Gastroesophageal sphincter (tissue), 4 donors: ENCODE results near the gene BMS1. TPM values are rescaled to one million over a fixed set of nuclear protein-coding genes. Genes with fewer than 3 reads are reported as not detected.

Experiments
- ATAC-seq: fragments of 150-250 bp; one replicate; pipeline ENCODE4 v1.9.1; 2016; ENCODE audit warnings: mild to moderate bottlenecking, moderate library complexity
- H3K27ac ChIP-seq, 4 donors: fragments of 200-600 bp; sonication (generic) in 3 of 4; 1 replicate in 3 of 4; 2 replicates in 1 of 4; pipeline ENCODE4 v1.5.1; 2016 to 2019
- H3K27me3 ChIP-seq: fragments of 200-600 bp; sonication (generic); one replicate; pipeline ENCODE4 v1.5.1; 2019
- H3K36me3 ChIP-seq, 2 donors: fragments of 200-600 bp; sonication (generic); one replicate each; pipeline ENCODE4 v1.5.1; 2019; ENCODE audit warnings: control low read depth in 1 of 2
- H3K4me1 ChIP-seq, 3 donors: fragments of 200-600 bp; sonication (generic); 1 replicate in 2 of 3; 2 replicates in 1 of 3; pipeline ENCODE4 v1.5.1; 2016 to 2019; ENCODE audit warnings: control low read depth in 2 of 3
- H3K4me3 ChIP-seq, 2 donors: fragments of 200-600 bp; sonication (generic); one replicate each; pipeline ENCODE4 v1.5.1; 2019; ENCODE audit warnings: mild to moderate bottlenecking in 1 of 2, moderate library complexity in 1 of 2
- H3K9me3 ChIP-seq, 3 donors: fragments of 200-600 bp; sonication (generic); one replicate each; pipeline ENCODE4 v1.5.1; 2017 to 2019; ENCODE audit warnings: control low read depth in 2 of 3
- EP300 ChIP-seq: sonication (generic); formaldehyde crosslinking; IDR thresholded peaks from one replicate; pipeline ENCODE4 v1.6.1; 2017; ENCODE audit warnings: antibody characterized with exemption, mild to moderate bottlenecking
- POLR2A ChIP-seq, 2 donors: fragments of 450-650 bp; IDR thresholded peaks; one replicate each; pipeline ENCODE4 v1.6.1; 2017; ENCODE audit warnings: antibody characterized with exemption in 2 of 2, mild to moderate bottlenecking in 2 of 2, moderate library complexity in 1 of 2
- POLR2AphosphoS5 ChIP-seq: sonication (generic); formaldehyde crosslinking; IDR thresholded peaks from one replicate; pipeline ENCODE4 v1.6.1; 2017; ENCODE audit warnings: antibody characterized with exemption
- WGBS, 2 donors: methylation state at CpG; one replicate each; pipeline ENCODE4 v1.1.5; 2018; ENCODE audit warnings: low coverage in 1 of 2; 5-methylcytosine and 5-hydroxymethylcytosine counted together
- total RNA-seq, 4 donors: library from RNA; depleted of rRNA; stranded (reverse); fragments of >200 nt; gene quantifications; one replicate each; pipeline ENCODE4 v1.1.0, GENCODE V29; 2016
- TF ChIP-seq, protein P1 (sequence below), 4 experiments: fragments of 200-600 bp in 2 of 4; fragments of 450-650 bp in 2 of 4; sonication (generic) in 1 of 4; IDR thresholded peaks; one replicate each; pipeline ENCODE4 v1.5.1; 2017 to 2019; ENCODE audit warnings: antibody characterized with exemption in 4 of 4, mild to moderate bottlenecking in 2 of 4, moderate library complexity in 2 of 4

Gene BMS1
- total RNA-seq, 4 donors from 2014 or later, result 15.5 to 18.8 (median 18.3) TPM

DNA sequence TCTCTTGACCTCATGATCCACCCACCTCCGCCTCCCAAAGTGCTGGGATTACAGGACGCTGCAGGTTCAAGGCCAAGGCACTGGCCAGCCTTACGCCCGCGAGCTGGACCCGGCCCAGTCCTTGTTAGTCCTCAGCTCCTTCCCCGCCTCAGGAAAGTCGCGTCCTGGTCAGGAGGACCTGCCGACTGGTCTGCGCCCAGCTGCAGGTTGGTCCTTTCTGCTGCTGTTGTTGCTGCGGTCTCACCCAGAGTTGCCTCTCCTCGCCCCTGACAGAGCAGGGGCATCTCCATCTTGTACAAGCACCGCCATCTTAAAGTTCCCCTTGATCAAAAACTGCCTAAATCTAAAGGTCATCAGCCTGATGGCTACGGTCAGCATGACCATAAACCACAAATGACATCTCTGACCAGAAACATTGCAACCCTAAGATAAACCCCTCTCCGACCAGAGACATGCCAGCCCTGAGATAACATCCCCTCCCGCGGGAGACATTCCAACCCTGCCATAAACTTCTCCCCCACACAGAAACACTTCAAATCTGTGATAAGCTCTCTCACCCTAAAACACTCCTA is 13.9 kb upstream of the BMS1 start:
- no peak overlapping the region for H3K4me3 ChIP-seq
- H3K4me1 ChIP-seq, result no peaks in the 10 kb centered on the region
- no CpG with 5 or more reads among the region's 18 CpGs for WGBS, 2 donors
- H3K27ac ChIP-seq, result no peak overlapping the region
- TF ChIP-seq, protein P1, sequence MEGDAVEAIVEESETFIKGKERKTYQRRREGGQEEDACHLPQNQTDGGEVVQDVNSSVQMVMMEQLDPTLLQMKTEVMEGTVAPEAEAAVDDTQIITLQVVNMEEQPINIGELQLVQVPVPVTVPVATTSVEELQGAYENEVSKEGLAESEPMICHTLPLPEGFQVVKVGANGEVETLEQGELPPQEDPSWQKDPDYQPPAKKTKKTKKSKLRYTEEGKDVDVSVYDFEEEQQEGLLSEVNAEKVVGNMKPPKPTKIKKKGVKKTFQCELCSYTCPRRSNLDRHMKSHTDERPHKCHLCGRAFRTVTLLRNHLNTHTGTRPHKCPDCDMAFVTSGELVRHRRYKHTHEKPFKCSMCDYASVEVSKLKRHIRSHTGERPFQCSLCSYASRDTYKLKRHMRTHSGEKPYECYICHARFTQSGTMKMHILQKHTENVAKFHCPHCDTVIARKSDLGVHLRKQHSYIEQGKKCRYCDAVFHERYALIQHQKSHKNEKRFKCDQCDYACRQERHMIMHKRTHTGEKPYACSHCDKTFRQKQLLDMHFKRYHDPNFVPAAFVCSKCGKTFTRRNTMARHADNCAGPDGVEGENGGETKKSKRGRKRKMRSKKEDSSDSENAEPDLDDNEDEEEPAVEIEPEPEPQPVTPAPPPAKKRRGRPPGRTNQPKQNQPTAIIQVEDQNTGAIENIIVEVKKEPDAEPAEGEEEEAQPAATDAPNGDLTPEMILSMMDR (IDR thresholded peaks at IDR 0.05), result no peak
- no peak for TF ChIP-seq EP300
- no peak for TF ChIP-seq POLR2AphosphoS5
- no peak for TF ChIP-seq POLR2A (IDR thresholded peaks at IDR 0.05)
- H3K36me3 ChIP-seq, result no peaks in the 10 kb centered on the region
- no peaks in the 10 kb centered on the region for H3K9me3 ChIP-seq
- H3K27me3 ChIP-seq, result peaks cover 29% of the 10 kb centered on the region
- ATAC-seq, result no peak

DNA sequence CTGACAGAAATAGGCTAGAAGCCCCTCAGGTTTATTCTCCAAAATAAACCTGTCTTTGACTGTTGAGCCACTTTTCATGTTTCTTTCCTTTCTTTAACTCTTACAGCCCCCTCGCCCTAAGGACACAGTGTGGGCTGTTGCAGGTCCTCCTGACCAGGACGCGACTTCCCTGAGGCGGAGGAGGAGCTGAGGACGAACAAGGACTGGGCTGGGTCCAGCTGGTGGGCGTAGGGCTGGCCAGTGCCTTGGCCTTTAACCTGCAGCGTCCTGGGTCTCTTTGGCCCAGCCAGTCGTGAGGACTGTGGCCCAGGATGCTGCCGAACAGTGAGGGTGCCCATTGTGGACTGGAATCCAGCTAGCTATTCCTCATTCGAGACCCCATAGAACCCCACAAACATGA is 13.4 kb upstream of the BMS1 start:
- no peak overlapping the region for H3K4me3 ChIP-seq
- no peak for ATAC-seq
- no peak for TF ChIP-seq POLR2AphosphoS5
- TF ChIP-seq EP300, result no peak
- TF ChIP-seq, protein P1 (IDR thresholded peaks at IDR 0.05), result no peak
- TF ChIP-seq POLR2A (IDR thresholded peaks at IDR 0.05), result no peak
- H3K27me3 ChIP-seq, result peaks cover 25% of the 10 kb centered on the region
- 77 to 84% methylated on average over 4 to 5 of the region's 10 CpGs for WGBS, 2 donors
- H3K36me3 ChIP-seq, result no peaks in the 10 kb centered on the region
- H3K9me3 ChIP-seq, result no peaks in the 10 kb centered on the region
- H3K4me1 ChIP-seq, result no peaks in the 10 kb centered on the region
- no peak overlapping the region for H3K27ac ChIP-seq

DNA sequence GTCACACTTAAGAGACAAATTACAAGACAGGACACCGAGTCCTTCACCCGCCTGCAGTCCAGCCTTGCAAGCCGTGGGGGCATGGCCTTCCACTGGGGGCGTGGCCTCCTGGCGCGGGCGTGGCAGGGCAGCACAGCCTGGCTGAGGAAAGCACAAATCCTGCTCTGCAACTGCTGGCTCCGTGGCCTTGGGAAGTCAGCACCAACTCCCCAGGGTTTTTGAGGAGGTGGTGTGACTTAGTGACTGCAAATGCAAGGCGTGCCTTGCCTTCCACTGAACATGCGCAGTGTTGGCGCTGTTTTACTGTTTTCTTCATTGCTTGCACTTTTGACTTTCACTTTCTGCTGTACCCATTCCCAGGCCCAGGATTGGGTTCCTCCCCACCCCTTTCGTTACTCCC is 12.9 kb upstream of the BMS1 start:
- ATAC-seq, result no peak
- TF ChIP-seq, protein P1 (IDR thresholded peaks at IDR 0.05), result no peak
- TF ChIP-seq POLR2A (IDR thresholded peaks at IDR 0.05), result no peak
- WGBS, 2 donors, result 100% methylated on average over 1 of the region's 12 CpGs; no CpG with 5 or more reads in 1 of the 2 donors
- no peak overlapping the region for H3K27ac ChIP-seq
- H3K4me1 ChIP-seq, result no peaks in the 10 kb centered on the region
- H3K27me3 ChIP-seq, result peaks cover 25% of the 10 kb centered on the region
- H3K36me3 ChIP-seq, result no peaks in the 10 kb centered on the region
- no peak overlapping the region for H3K4me3 ChIP-seq
- H3K9me3 ChIP-seq, result no peaks in the 10 kb centered on the region

DNA sequence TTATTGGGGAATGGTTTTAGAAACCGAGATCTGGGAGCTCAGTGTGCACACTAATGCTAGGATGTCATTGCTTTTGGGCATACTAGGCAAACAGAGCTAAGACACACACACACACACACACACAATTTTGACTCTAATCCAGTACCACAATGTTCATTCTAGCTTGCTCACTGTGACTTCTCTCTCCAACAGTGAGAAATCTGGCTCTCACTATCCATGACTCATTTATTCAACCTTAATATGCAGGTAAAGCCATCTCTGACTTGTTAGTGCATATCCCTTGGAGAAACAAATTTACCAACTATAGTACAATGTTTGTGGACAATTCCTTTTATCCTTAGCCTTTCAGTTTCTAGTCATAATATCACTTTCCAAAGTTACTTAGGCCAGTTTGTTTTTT is 5.9 kb upstream of the BMS1 start:
- no peak for ATAC-seq
- 33 to 50% methylated on average over 1 of the region's 1 CpG for WGBS, 2 donors
- Histone ChIP-seq H3K36me3 (no peaks in the 10 kb centered on the region), H3K27me3 (peaks cover 34% of the 10 kb centered on the region), H3K4me3 (no peak overlapping the region), H3K9me3 (no peaks in the 10 kb centered on the region), H3K4me1 (peaks cover 0 to 4% (median 0%) of the 10 kb centered on the region in 3 donors), H3K27ac (no peak overlapping the region)
- no peak for TF ChIP-seq POLR2A (IDR thresholded peaks at IDR 0.05)
- TF ChIP-seq, protein P1 (IDR thresholded peaks at IDR 0.05), result no peak
- no peak for TF ChIP-seq EP300
- TF ChIP-seq POLR2AphosphoS5, result no peak

DNA sequence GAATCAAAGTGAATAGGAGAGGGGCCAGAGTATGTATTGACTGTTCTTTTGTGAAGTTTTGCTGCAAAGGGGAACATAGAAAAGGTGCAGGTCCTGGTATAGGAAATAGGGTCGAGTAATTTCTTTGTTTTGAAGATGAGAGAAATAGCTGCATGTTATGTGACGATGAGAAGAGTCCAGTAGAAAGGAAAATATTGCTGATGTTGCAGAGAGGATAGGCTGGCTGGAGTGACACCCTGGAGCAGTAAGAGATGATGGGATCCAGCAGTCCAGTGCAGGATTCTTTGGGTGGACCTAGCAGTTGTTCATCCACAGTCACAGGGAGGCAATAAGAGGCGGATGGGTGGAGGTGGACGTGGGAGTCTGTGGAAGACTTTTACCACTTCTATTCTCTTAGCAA is 2.1 kb upstream of the BMS1 start:
- Histone ChIP-seq H3K27ac (no peak overlapping the region), H3K36me3 (peaks cover 0 to 14% of the 10 kb centered on the region in 2 donors), H3K27me3 (peaks cover 18% of the 10 kb centered on the region), H3K4me1 (peaks cover 0 to 21% (median 4%) of the 10 kb centered on the region in 3 donors), H3K4me3 (no peak overlapping the region), H3K9me3 (no peaks in the 10 kb centered on the region)
- WGBS, 2 donors, result 83 to 92% methylated on average over 2 to 4 of the region's 4 CpGs
- ATAC-seq, result no peak
- TF ChIP-seq POLR2AphosphoS5 (no peak), POLR2A (IDR thresholded peaks at IDR 0.05) (no peak), EP300 (no peak)
- TF ChIP-seq, protein P1 (IDR thresholded peaks at IDR 0.05), result no peak
